Measurements from ENCODE around the gene PTPRD.
"Not testable (repeated sequence)": the region's sequence is repeated elsewhere in the genome, so short reads cannot be mapped to it uniquely, and the experiment has no call there.

Gene PTPRD

DNA sequence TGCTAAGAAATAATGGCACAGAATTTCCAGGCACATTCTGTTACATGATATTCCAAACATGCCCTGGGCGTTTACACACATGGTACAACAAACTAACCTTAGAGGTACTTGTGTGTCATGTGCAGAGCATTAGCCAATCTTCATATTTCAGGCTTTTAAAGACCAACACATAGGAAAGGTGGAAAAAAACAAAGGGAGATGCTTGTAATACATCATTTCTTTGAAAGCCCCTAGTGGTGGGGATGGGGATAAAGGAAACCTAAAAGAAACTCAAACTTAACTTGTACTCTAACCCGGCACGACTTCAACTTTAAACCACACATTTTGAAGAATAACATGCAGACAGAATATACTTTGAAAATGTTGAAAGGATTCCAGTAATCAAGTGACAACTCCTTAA lies 133.6 kb downstream of the PTPRD start:
- no peak for DNase-seq (ENCODE audit: low read depth in 2 of 2)

DNA sequence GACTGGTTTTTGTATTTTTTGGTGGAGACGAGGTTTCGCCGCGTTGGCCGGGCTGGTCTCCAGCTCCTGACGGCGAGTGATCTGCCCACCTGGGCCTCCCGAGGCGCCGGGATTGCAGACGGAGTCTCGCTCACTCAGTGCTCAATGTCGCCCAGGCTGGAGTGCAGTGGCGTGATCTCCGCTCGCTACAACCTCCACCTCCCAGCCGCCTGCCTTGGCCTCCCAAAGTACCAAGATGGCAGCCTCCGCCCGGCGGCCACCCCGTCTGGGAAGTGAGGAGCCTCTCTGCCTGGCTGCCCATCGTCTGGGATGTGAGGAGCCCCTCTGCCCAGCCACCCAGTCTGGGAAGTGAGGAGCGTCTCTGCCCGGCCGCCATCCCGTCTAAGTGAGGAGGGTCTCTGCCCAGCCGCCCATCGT lies 163.6 kb downstream of the PTPRD start:
- not testable (repeated sequence) for DNase-seq (ENCODE audit: low read depth in 2 of 2)

DNA sequence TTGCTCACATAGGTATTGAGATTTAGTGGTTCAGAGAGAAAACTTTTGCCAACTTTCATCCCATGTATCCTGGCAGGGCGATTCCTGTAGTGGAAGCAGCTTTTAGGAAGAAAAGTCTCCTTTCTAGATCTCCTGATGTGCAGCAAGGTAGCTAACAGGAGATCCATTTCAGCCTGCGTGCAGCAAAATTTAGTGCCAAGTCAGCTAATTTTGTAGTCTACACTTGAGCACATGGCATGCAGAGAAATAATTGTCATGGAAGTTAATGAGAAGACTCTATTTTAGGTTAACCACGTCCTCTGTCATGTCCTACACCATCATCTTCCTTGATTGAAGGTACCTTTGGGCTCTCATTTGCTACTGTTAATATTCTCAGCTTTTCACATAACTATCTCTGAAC lies 165.8 kb downstream of the PTPRD start:
- DNase-seq (ENCODE audit: low read depth in 2 of 2) = no peak

GRCh38 chr9:10443868-10444204 lies 169.0 kb downstream of the PTPRD start:
- DNase-seq (ENCODE audit: low read depth in 2 of 2) = no peak

- DNase-seq (ENCODE audit: low read depth in 2 of 2) = no peak
These were observed 169.5 kb downstream of the PTPRD start for GRCh38 chr9:10443181-10443867.

DNA sequence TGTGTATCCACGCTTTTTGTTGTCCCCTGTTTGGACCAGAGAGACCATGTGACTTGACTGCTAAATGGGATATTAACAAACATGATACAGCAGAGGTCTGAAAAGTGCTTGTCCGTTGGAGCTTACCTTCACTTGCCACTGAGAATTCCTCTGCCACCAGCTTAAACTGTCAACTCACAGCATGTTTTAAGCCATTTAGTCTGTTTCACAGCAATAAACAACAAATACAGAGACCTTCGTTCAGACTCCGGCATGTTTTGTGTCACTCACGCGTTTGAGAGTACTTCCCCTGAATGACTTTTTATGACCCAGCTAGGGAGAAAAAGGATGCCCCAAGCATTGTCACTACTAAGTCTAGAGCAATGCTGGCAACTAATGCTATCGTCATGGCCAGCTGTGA lies 173.8 kb downstream of the PTPRD start:
- DNase-seq (ENCODE audit: low read depth in 2 of 2) = no peak

GRCh38 chr9:10436756-10437155 lies 176.0 kb downstream of the PTPRD start:
- DNase-seq (ENCODE audit: low read depth in 2 of 2) = no peak

DNA sequence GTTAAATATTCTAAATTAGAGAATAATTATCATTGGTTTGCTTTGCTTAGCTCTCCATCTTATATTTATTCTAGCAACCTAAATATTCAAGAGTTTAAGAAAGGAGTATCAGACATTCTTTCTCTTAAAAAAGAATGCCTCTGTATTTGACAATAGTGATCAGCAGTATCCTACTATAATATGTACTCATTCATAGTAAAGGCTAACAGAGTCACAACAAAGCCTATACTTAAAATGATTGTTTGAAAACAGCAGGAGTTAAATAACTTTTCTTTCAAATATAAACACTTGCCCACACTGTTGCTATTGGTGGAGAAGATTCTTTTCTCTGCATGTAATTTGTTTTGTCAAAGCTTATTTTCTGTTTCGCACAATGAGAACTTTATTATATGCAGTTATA lies 178.4 kb downstream of the PTPRD start:
- no peak for DNase-seq (ENCODE audit: low read depth in 2 of 2)

DNA sequence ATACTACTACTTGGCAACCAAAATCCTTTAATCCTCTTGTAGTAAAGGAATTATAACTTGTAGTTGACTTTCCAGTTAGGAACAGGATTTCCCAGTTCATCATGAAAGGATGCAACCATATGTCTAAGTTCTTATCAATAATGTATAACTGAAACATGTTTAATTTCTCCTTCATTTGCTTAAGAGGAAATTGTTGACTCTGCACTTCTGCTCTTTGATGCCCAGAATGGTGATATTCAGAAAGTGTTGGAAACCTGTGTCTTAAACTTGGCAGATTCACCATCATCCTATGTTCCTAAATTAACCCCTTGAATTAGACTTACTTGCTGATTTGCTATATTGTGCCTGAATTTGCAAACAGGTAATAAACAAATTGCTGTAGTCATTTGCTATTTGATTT lies 201.5 kb downstream of the PTPRD start:
- DNase-seq (ENCODE audit: low read depth in 2 of 2) = no peak

DNA sequence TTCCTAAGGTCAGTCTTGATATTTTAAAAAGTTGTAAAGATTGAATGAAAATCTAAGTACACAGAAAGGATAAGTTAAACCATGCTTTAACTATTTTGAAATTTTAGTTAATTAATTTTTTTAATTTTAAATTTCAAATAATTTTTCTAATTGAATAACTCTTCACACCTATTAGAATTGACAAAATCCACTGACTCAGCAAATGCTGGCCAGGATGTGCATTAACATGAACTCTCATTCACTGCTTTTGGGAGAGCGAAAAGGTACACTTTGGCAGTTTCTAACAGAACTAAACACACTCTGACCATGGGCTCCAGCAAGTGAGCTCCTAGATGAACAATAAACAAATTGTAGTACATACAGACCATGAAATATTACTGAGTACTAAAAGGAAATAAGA lies 209.5 kb downstream of the PTPRD start:
- DNase-seq (ENCODE audit: low read depth in 2 of 2) = no peak

DNA sequence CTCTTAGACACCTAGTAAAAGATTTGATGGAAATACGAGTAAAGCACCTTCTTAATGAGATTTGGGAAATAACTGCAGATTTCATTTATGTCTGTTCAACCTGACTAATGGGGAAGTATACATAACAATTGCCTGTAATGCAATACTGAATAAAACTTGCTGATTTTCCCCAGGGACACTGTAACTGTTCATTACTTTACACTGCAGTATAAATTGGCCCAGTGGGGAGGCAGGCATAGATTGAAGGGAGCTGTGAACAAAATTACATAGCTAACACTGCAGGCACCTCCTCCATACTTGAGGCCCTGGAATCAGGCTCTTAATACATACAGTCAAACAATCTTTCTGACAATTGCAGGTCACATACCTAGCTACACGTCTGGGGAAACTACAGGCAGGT lies 216.2 kb downstream of the PTPRD start:
- DNase-seq (ENCODE audit: low read depth in 2 of 2) = no peak

DNA sequence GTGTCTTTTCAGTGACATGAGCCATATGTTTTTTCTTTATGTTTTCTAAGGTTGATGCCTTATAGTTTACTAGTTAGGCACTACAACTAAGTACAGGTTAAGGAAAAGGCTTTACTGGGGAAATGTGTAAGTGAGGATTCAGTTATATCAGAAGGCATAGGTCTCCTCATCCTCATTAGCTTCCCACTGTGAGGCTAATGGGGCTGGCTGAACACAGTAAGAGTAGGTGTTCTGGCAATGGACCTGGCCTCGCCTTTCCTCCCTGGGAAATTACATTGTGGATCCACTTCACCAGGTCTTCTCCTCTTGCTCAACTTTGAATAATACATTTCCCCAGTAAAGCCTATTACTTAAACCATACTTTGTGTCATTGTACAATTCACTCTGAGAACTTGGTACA lies 225.5 kb downstream of the PTPRD start:
- no peak for DNase-seq (ENCODE audit: low read depth in 2 of 2)

DNA sequence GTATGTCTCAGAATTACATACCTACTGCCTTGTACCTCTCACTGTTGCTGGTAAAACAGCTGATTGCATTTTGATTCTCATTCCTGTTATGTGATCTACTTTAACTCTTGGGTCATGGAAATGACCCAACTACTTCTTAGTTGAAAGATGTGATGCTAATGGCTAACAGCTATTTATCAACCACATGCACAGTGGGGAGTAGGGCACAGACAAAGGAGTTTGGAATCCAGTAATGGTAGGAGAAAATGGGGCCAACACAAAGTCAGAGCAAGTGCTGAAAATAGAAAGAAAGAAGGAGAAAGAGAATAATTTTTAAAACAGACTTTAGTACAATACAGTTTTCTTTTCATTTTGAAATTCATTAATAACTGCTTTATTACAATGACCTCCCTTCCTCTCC lies 241.0 kb downstream of the PTPRD start:
- DNase-seq (ENCODE audit: low read depth in 2 of 2) = no peak

DNA sequence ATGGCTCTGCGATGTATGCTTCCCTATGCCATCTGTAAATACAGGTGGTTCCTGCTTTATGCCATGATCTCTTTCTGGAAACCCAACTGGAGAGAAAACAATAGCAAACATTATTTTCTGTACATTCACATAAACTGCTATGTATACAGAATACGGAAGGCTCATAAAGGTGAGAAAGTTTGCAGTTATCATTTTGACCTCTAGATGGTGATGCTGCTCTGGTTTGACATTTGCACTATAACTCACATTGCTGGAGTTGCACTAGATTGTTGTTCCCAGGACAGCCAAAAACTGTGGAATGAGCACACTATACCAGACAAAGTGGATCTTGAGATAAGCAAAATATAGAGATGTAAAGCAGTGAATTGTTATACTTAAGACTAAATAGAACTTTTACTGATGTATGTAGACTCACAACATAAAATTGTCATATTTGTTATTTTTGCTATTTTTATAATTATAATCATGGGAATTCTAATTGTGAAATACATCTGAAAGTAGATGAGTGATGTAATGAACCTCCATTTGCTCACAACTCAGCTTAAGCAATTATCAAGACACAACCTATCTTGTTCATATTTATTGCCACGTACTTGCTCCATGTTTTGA lies 246.5 kb downstream of the PTPRD start:
- no peak for DNase-seq (ENCODE audit: low read depth in 2 of 2)

DNA sequence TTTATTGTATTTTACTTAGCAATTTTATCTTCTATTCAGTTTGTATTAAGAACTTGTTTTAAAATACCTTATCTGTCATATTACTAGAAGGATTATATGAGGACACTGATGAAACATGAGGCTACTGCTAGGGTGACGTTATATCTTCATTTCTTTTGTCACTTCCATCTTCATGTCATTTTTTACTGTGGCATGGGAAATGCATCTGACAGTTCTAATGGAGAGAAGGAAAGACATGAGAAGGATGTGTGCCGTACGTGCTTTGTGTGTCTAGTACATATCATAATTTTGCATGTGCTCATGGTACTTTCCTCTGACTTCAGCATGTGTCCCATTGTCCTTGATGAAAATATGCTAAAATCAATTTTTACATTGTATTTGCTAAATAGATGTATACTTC lies 258.2 kb downstream of the PTPRD start:
- DNase-seq (ENCODE audit: low read depth in 2 of 2) = no peak

- not testable (repeated sequence) for DNase-seq (ENCODE audit: low read depth in 2 of 2)
These were observed 267.2 kb downstream of the PTPRD start for GRCh38 chr9:10345621-10346020.

- no peak for DNase-seq (ENCODE audit: low read depth in 2 of 2)
These were observed 271.7 kb downstream of the PTPRD start for GRCh38 chr9:10341057-10341456.

DNA sequence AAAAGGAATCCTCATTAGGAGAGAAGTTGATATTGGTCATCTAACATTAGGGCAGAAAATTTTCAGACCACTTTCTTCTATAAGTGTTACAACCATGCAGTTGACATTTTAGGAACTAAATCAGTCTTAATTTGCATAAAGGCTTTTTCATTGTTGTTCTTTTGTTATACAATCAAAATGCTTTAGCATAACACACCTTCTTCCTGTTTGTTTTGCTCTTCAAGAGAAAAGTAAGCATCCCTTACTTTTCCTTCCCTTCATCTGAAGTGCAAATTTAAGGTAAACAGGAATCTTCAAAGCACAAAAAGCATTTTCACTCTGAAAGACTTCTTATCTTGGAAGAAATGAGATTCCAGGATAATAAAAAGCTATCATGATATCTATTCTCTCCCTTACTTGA lies 273.6 kb downstream of the PTPRD start:
- no peak for DNase-seq (ENCODE audit: low read depth in 2 of 2)

- no peak for DNase-seq (ENCODE audit: low read depth in 2 of 2)
These were observed 281.6 kb downstream of the PTPRD start for GRCh38 chr9:10331157-10331556.

DNA sequence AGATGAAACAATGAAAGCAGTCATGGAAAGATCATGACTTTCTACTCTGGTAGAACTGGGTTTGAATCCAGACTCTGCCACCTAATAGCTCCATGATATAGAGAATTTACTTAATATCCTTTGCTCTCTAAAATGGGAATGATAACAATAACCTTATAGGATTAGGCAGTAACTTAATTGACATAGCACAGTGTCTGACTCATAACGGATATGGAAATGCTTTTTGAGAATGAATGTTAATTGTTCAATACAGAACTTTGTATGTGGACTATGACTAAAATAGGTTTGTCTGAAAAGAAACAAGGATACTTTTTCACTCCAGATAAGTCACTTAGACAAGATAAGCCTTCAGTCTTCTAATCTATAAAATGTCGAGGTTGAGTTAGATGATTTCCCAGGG lies 330.7 kb downstream of the PTPRD start:
- DNase-seq (ENCODE audit: low read depth in 2 of 2) = no peak

- DNase-seq (ENCODE audit: low read depth in 2 of 2) = no peak
These were observed 337.8 kb downstream of the PTPRD start for GRCh38 chr9:10274988-10275387.

DNA sequence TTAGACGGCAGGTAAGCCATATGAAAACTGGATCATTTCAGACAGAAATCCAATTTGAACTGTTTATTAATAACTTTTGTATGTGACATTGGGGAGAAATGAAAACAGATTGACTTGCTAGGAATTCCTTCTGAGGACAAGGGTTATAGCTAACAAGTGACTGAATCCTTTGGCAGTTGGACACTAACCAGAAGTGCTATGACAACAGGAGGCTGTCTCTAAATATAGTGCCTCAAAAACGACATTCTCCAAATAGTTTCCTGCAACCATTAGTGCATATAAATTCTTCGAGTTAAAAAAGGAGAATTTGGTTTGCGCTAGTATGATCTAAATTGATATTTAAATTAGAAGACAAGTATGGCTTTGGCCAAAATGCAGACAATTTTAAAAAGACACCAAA lies 338.6 kb downstream of the PTPRD start:
- no peak for DNase-seq (ENCODE audit: low read depth in 2 of 2)

DNA sequence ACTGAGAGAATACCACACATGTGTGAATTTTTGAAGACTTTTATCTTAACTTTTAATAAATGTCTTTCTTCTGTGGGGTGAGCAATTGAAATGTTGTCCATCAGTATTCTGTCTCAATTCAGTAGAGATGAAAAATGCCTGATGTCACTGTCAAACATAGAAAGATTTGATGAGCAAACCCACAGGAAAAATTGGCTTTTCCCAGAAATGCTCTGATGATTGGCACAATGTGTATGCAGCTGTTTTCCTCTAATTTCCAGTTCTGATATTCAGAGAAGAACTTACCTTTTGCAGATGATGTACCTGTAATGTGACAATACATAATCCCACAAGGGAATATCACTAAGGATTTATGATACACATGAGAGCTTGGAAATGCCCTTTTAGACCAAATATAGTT lies 340.0 kb downstream of the PTPRD start:
- DNase-seq (ENCODE audit: low read depth in 2 of 2) = no peak
